Neutrophil (primary cell): ENCODE data around the gene HSPH1.

Experiments used
- H3K27ac ChIP-seq: fragments of 200-600 bp; sonication (generic); 2 replicates; pipeline ENCODE4 v1.5.1; 2016; ENCODE audit warnings: mild to moderate bottlenecking, moderate library complexity
- H3K27me3 ChIP-seq: fragments of 200-600 bp; sonication (generic); 2 replicates; pipeline ENCODE4 v1.6.0; 2016; ENCODE audit warnings: mild to moderate bottlenecking
- H3K36me3 ChIP-seq: fragments of 200-600 bp; sonication (generic); 2 replicates; pipeline ENCODE4 v1.5.1; 2017
- H3K4me1 ChIP-seq, 2 experiments: fragments of 200-600 bp in 1 of 2; sonication (generic) in 1 of 2; 1 replicate in 1 of 2; 2 replicates in 1 of 2; pipeline versions ENCODE4 v1.5.1 to v1.6.1; 2013 to 2016; ENCODE audit warnings: low read depth in 1 of 2, low read length in 1 of 2, mild to moderate bottlenecking in 1 of 2, moderate library complexity in 1 of 2; ENCODE audit not compliant: control insufficient read depth in 1 of 2, insufficient read depth in 1 of 2
- H3K4me3 ChIP-seq, 2 experiments: fragments of 200-600 bp in 1 of 2; sonication (generic) in 1 of 2; 1 replicate in 1 of 2; 2 replicates in 1 of 2; pipeline ENCODE4 v1.5.1; 2013 to 2016; ENCODE audit warnings: low read depth in 1 of 2, low read length in 1 of 2, mild to moderate bottlenecking in 1 of 2, moderate library complexity in 1 of 2
- H3K9me3 ChIP-seq: fragments of 200-600 bp; sonication (generic); 2 replicates; pipeline ENCODE4 v1.5.1; 2016
- TF ChIP-seq, protein P1 (sequence below): fragments of 200-600 bp; sonication (generic); IDR thresholded peaks from 2 replicates; pipeline ENCODE4 v1.5.1; 2016; ENCODE audit warnings: antibody characterized with exemption

HSPH1 gene

DNA sequence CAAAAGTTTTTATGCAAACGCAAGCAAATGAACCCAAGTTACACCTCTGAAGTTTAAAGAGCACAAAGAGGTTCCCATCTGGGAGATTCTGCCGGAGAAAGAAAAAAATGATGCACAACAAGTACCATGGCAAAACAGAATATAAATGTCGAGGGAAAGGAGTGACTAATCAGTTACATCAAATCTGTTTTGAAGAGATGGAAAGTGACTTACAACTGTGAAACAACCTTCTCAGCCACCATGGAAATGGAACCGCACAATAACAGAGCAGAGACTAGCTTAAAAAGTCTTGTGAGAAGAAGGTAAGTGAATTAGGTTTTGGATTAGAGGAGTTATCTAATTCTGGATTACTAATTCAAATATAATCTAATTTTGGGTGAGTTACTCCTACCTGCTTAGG is 2.4 kb downstream of the HSPH1 start:
- Histone ChIP-seq H3K4me1 (peaks cover 21 to 27% of the 10 kb centered on the region in 2 experiments), H3K27me3 (no peaks in the 10 kb centered on the region), H3K4me3 (no peak overlapping the region), H3K9me3 (no peaks in the 10 kb centered on the region), H3K36me3 (peaks cover 3% of the 10 kb centered on the region), H3K27ac (no peak overlapping the region)
- TF ChIP-seq, protein P1, sequence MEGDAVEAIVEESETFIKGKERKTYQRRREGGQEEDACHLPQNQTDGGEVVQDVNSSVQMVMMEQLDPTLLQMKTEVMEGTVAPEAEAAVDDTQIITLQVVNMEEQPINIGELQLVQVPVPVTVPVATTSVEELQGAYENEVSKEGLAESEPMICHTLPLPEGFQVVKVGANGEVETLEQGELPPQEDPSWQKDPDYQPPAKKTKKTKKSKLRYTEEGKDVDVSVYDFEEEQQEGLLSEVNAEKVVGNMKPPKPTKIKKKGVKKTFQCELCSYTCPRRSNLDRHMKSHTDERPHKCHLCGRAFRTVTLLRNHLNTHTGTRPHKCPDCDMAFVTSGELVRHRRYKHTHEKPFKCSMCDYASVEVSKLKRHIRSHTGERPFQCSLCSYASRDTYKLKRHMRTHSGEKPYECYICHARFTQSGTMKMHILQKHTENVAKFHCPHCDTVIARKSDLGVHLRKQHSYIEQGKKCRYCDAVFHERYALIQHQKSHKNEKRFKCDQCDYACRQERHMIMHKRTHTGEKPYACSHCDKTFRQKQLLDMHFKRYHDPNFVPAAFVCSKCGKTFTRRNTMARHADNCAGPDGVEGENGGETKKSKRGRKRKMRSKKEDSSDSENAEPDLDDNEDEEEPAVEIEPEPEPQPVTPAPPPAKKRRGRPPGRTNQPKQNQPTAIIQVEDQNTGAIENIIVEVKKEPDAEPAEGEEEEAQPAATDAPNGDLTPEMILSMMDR: no peak

DNA sequence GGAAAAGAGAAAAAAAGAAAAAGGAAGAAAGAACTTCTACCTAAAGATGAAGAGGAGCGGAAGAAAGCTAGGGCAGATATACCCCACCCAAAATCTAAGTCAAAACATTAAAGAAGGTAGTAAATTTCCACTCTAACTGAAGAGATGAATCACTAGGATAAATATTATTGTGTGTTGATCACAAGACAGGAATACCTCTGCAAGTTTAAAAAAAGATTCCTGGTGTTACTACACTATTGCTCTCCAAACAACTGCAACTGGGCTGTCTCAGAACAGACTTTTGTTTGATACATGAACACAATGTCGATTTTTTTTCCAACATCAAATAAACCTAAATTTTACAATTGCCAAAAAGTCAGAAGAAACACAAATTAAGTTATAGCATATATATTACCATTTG is 6.8 kb downstream of the HSPH1 start:
- no peak overlapping the region for H3K4me3 ChIP-seq
- no peaks in the 10 kb centered on the region for H3K9me3 ChIP-seq
- H3K27me3 ChIP-seq: no peaks in the 10 kb centered on the region
- H3K4me1 ChIP-seq: no peaks in the 10 kb centered on the region
- H3K27ac ChIP-seq: no peak overlapping the region
- TF ChIP-seq, protein P1: no peak
- H3K36me3 ChIP-seq: peaks cover 15% of the 10 kb centered on the region

DNA sequence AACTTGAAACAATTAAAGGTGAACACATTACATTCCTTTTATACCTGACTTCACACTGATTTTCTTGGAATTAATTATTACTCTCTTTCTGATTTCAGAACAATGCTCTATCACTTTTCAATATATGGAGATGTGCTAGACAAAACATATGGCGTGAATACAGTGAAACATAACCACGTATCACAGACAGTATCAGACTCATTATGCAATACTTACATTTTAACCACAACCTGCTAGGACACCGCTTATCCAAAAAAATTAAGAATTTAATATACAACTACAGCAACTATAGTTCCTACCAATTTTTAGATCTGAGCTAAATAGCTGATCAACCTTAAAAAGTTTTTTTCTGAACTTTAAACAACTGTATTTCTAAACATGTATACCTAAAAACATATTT is 9.9 kb downstream of the HSPH1 start:
- H3K4me1 ChIP-seq: no peaks in the 10 kb centered on the region
- TF ChIP-seq, protein P1: no peak
- peaks cover 39% of the 10 kb centered on the region for H3K36me3 ChIP-seq
- H3K9me3 ChIP-seq: no peaks in the 10 kb centered on the region
- no peaks in the 10 kb centered on the region for H3K27me3 ChIP-seq
- H3K4me3 ChIP-seq: no peak overlapping the region
- no peak overlapping the region for H3K27ac ChIP-seq

DNA sequence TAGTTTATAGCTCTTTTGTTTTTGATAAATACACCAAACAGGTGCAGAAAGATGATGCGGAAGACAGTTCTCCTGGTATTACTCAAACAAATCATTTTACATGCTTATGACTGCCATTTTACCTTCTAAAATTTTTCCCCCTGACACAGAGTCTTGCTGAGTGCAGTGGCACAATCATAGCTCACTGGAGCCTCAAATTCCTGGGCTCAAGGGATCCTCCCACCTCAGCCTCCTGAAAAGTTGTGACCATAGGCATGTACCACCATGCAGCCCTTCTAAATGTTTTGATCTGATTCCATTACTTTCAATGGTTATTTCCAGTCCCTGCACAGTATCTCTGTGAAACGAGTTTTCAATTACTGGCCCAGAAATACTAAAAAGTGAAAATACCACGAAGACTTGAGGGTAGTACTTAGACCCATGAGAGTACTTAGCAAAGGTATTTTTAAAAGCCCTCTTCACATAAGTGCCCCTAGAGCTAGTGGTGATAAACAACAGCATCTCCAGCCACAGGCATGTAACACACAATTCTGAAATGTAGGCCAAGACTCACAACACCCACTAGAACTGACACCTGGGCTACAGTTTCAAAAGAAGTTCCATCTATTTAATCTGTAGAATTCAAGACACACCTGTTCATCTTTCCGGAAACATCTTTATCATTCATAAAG is 11.3 kb downstream of the HSPH1 start:
- no peak overlapping the region for H3K27ac ChIP-seq
- H3K9me3 ChIP-seq: no peaks in the 10 kb centered on the region
- no peaks in the 10 kb centered on the region for H3K27me3 ChIP-seq
- H3K4me3 ChIP-seq: no peak overlapping the region
- H3K36me3 ChIP-seq: peaks cover 50% of the 10 kb centered on the region
- H3K4me1 ChIP-seq: no peaks in the 10 kb centered on the region
- TF ChIP-seq, protein P1: no peak

DNA sequence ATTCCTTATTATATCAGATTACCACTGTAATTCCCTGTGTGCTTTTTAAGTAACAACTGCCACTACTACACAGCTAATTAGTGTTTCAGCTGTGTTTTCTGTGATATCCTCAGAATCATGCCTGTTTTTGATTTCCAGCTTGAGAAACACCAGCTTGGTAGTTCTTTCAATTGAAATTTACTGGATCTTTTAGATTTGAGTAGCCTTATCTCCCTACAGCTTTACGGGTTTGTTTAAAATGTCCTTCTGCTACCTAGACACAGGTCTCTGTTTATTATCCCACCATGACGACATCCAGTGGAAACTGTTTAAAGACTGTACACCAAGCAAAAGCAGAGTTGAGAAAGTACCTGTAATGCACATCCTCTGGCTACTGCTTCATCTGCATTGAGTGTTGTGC is 12.1 kb downstream of the HSPH1 start:
- Histone ChIP-seq H3K4me1 (no peaks in the 10 kb centered on the region), H3K9me3 (no peaks in the 10 kb centered on the region), H3K27ac (no peak overlapping the region), H3K4me3 (no peak overlapping the region), H3K36me3 (peaks cover 58% of the 10 kb centered on the region), H3K27me3 (no peaks in the 10 kb centered on the region)
- TF ChIP-seq, protein P1: no peak
